Trophoblast cell (in vitro differentiated cells and primary cell): ENCODE measurements around the gene HARS1.
A peak's percentile ranks its signal among the peaks of the same experiment; 100 is the strongest.

Source experiments
- DNase-seq, 2 donors: peaks; one replicate each; pipeline ENCODE4 v3.0.0-alpha.2; 2016
- H2AFZ ChIP-seq: 2 replicates; pipeline ENCODE4 v1.6.1; 2013; ENCODE audit warnings: low read length, moderate library complexity, mild to moderate bottlenecking; ENCODE audit not compliant: insufficient read depth, poor library complexity
- H2AK5ac ChIP-seq: 2 replicates; pipeline ENCODE4 v1.6.1; 2013; ENCODE audit warnings: mild to moderate bottlenecking, low read length
- H2BK120ac ChIP-seq: 2 replicates; pipeline ENCODE4 v1.6.1; 2013; ENCODE audit warnings: low read length, mild to moderate bottlenecking, moderate library complexity; ENCODE audit not compliant: insufficient read depth, poor library complexity
- H2BK12ac ChIP-seq: 2 replicates; pipeline ENCODE4 v1.6.1; 2013; ENCODE audit warnings: mild to moderate bottlenecking, low read length, moderate library complexity
- H2BK5ac ChIP-seq: 2 replicates; pipeline ENCODE4 v1.6.1; 2013; ENCODE audit warnings: low read length, low read depth, moderate library complexity, mild to moderate bottlenecking; ENCODE audit not compliant: poor library complexity
- H3K14ac ChIP-seq: 2 replicates; pipeline ENCODE4 v1.6.1; 2013; ENCODE audit warnings: mild to moderate bottlenecking, low read length
- H3K18ac ChIP-seq: 2 replicates; pipeline ENCODE4 v1.6.1; 2013; ENCODE audit warnings: mild to moderate bottlenecking, low read length
- H3K23ac ChIP-seq: 2 replicates; pipeline ENCODE4 v1.6.1; 2013; ENCODE audit warnings: low read length
- H3K27ac ChIP-seq: 2 replicates; pipeline ENCODE4 v1.5.1; 2013; ENCODE audit warnings: low read depth, mild to moderate bottlenecking, inconsistent platforms, low read length, moderate library complexity
- H3K27me3 ChIP-seq: 2 replicates; pipeline ENCODE4 v1.6.1; 2013; ENCODE audit warnings: inconsistent platforms, mild to moderate bottlenecking, low read length, moderate library complexity; ENCODE audit not compliant: insufficient read depth
- H3K36me3 ChIP-seq, 2 experiments: 1 replicate in 1 of 2; 2 replicates in 1 of 2; pipeline ENCODE4 v1.6.1; 2013; ENCODE audit warnings: low read length in 2 of 2, mild to moderate bottlenecking in 2 of 2, moderate library complexity in 1 of 2; ENCODE audit not compliant: insufficient read depth in 2 of 2, control insufficient read depth in 1 of 2
- H3K4ac ChIP-seq: 2 replicates; pipeline ENCODE4 v1.6.1; 2013; ENCODE audit warnings: low read depth, mild to moderate bottlenecking, low read length, moderate library complexity
- H3K4me1 ChIP-seq, 2 experiments: 1 replicate in 1 of 2; 2 replicates in 1 of 2; pipeline ENCODE4 v1.6.1; 2013; ENCODE audit warnings: low read length in 2 of 2, mild to moderate bottlenecking in 2 of 2, moderate library complexity in 1 of 2; ENCODE audit not compliant: insufficient read depth in 2 of 2, control insufficient read depth in 1 of 2
- H3K4me2 ChIP-seq: 2 replicates; pipeline ENCODE4 v1.6.1; 2013; ENCODE audit warnings: inconsistent platforms, mild to moderate bottlenecking, low read length, moderate library complexity
- H3K4me3 ChIP-seq: 2 replicates; pipeline ENCODE4 v1.5.1; 2013; ENCODE audit warnings: mild to moderate bottlenecking, low read depth, low read length, inconsistent platforms
- H3K79me1 ChIP-seq: one replicate; pipeline ENCODE4 v1.6.1; 2013; ENCODE audit warnings: low read length
- H3K79me2 ChIP-seq: 2 replicates; pipeline ENCODE4 v1.6.1; 2013; ENCODE audit warnings: low read length, mild to moderate bottlenecking; ENCODE audit not compliant: control insufficient read depth, insufficient read depth, poor library complexity
- H3K9ac ChIP-seq: 2 replicates; pipeline ENCODE4 v1.6.1; 2013; ENCODE audit warnings: mild to moderate bottlenecking, low read length
- H3K9me3 ChIP-seq: 2 replicates; pipeline ENCODE4 v1.6.1; 2013; ENCODE audit warnings: low read depth, mild to moderate bottlenecking, control low read depth, inconsistent platforms, low read length; ENCODE audit not compliant: insufficient read depth
- H4K12ac ChIP-seq: 2 replicates; pipeline ENCODE4 v1.6.1; 2013; ENCODE audit warnings: low read depth, mild to moderate bottlenecking, low read length, moderate library complexity
- H4K8ac ChIP-seq: 2 replicates; pipeline ENCODE4 v1.6.1; 2013; ENCODE audit warnings: low read depth, mild to moderate bottlenecking, low read length, moderate library complexity
- H4K91ac ChIP-seq: one replicate; pipeline ENCODE4 v1.6.1; 2013; ENCODE audit warnings: low read depth, mild to moderate bottlenecking, low read length, moderate library complexity
- WGBS: extraction: QIAGEN DNeasy Blood & Tissue Kit; methylation state at CpG from one replicate; pipeline ENCODE4 v1.1.7; 2013; ENCODE audit warnings: missing lambda C conversion rate; ENCODE audit not compliant: insufficient read length, insufficient coverage; ENCODE audit errors: extremely low coverage; 5-methylcytosine and 5-hydroxymethylcytosine counted together

Gene HARS1

DNA sequence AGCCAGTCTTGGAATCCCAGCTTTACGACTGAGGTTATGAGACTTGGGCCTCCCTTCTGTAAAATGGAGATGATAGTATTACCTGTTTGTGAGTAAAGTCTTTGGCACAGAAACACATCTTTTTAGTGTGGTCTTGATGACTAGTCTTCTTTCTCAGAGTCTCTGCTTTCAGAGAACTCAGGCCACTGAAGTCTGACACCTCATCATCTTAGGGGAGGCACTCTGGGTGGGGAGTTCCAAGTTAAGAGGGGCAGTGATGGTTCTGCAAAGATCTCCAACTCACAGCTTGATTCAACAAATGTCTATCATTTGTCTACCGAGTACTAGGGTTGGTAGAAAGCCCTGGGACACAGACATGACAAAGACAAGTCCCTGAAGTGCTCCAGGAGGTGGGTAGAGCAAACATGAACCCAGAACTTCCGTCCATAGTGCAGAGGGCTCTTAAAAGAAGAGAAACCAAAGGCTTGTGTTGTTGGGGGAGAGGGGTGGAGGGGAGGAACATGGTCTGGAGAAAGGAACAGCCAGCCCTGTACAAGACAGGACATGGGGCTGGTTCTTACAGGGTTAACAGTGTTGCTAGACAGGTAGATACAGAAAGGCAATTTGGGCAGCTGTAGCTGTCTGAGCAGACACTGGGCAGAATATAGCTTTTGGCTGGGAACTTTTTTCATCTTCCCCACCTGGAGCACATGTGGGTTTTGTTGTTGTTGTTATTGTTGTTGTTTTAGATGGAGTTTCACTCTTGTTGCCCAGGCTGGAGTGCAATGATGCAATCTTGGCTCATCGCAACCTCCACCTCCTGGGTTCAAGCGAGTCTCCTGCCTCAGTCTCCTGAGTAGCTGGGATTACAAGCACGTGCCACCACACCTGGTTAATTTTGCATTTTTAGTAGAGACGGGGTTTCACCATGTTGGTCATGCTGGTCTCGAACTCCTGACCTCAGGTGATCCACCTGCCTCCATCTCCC, 55.6 kb downstream of the HARS1 start:
- Histone ChIP-seq H3K4me2 (no peak overlapping the region), H2BK5ac (no peak overlapping the region), H2AK5ac (no peak overlapping the region), H3K9ac (no peak overlapping the region), H4K8ac (no peak overlapping the region), H2BK120ac (no peak overlapping the region), H2BK12ac (no peak overlapping the region), H4K12ac (no peak overlapping the region), H3K4me3 (no peak overlapping the region), H3K27me3 (no peaks in the 10 kb centered on the region), H3K27ac (no peak overlapping the region), H3K4ac (no peak overlapping the region), H3K9me3 (peaks cover 16% of the 10 kb centered on the region), H3K14ac (no peak overlapping the region), H3K4me1 (peaks cover 5 to 10% of the 10 kb centered on the region in 2 experiments), H3K79me1 (peaks cover 4% of the 10 kb centered on the region), H4K91ac (no peak overlapping the region), H3K18ac (no peak overlapping the region), H3K79me2 (peaks cover 4% of the 10 kb centered on the region), H2AFZ (no peak overlapping the region), H3K23ac (no peak overlapping the region), H3K36me3 (no peaks in the 10 kb centered on the region)
- no peak for DNase-seq
- no CpG with 5 or more reads among the region's 8 CpGs for WGBS

DNA sequence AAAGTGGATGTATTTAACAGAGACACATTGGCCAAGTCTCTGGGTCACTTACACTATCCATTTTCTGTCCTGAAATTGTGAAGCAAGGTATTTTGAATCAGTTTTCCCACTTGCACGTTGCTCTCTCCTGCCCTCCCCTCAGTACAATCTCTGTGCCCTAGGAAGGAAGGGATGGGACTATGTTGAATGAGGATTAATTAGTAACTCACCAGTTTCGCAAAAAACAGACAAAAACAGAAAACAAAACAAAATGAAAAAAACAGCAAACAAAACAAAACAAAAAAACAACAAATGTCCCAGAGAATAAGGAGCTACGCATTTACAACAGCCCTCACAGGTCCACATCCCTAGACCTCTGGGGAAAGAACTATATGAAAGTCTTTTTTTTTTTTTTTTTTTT, 57.1 kb downstream of the HARS1 start:
- Histone ChIP-seq H4K12ac (no peak overlapping the region), H3K18ac (no peak overlapping the region), H3K4me1 (peaks cover 0 to 4% of the 10 kb centered on the region in 2 experiments), H2BK120ac (no peak overlapping the region), H3K4ac (no peak overlapping the region), H3K14ac (no peak overlapping the region), H3K4me2 (no peak overlapping the region), H3K79me2 (no peaks in the 10 kb centered on the region), H2AK5ac (no peak overlapping the region), H3K79me1 (no peaks in the 10 kb centered on the region), H3K23ac (no peak overlapping the region), H3K27me3 (no peaks in the 10 kb centered on the region), H4K91ac (no peak overlapping the region), H3K36me3 (no peaks in the 10 kb centered on the region), H3K9ac (no peak overlapping the region), H3K27ac (no peak overlapping the region), H4K8ac (no peak overlapping the region), H3K4me3 (no peak overlapping the region), H2AFZ (no peak overlapping the region), H2BK12ac (no peak overlapping the region), H2BK5ac (no peak overlapping the region), H3K9me3 (peaks cover 16% of the 10 kb centered on the region)
- WGBS = no CpG with 5 or more reads among the region's 3 CpGs
- no peak for DNase-seq

DNA sequence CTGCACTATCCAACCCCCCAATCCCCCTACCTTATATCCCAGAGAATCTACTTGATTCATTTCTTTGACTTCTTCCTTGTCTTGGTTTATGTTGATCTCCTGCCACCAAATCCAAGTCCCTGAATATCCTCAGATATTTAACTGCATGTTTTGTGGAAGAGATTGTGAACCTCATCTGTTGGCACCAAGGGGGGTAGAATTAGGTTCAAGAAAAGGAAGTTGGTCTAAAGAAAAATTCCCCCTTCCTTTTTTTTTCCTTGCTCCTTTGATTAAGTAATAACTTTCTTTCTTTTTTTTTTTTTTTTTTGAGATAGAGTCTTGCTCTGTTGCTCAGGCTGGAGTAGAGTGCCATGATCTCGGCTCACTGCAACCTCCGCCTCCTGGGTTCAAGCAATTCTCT, 57.7 kb downstream of the HARS1 start:
- H2BK5ac ChIP-seq = no peak overlapping the region
- no peak overlapping the region for H2BK120ac ChIP-seq
- H2BK12ac ChIP-seq = no peak overlapping the region
- no peak overlapping the region for H3K27ac ChIP-seq
- no peak overlapping the region for H3K9ac ChIP-seq
- H3K79me1 ChIP-seq = no peaks in the 10 kb centered on the region
- H4K12ac ChIP-seq = no peak overlapping the region
- peaks cover 17% of the 10 kb centered on the region for H3K9me3 ChIP-seq
- H4K91ac ChIP-seq = no peak overlapping the region
- H4K8ac ChIP-seq = no peak overlapping the region
- no peak overlapping the region for H3K4me3 ChIP-seq
- H3K4ac ChIP-seq = no peak overlapping the region
- H3K14ac ChIP-seq = no peak overlapping the region
- no peak overlapping the region for H3K23ac ChIP-seq
- H3K18ac ChIP-seq = no peak overlapping the region
- H3K27me3 ChIP-seq = no peaks in the 10 kb centered on the region
- no peak overlapping the region for H3K4me2 ChIP-seq
- no peak for DNase-seq
- H3K79me2 ChIP-seq = no peaks in the 10 kb centered on the region
- no peaks in the 10 kb centered on the region for H3K4me1 ChIP-seq
- H2AFZ ChIP-seq = no peak overlapping the region
- H3K36me3 ChIP-seq = no peaks in the 10 kb centered on the region
- no peak overlapping the region for H2AK5ac ChIP-seq
- WGBS = no CpG with 5 or more reads among the region's 2 CpGs

DNA sequence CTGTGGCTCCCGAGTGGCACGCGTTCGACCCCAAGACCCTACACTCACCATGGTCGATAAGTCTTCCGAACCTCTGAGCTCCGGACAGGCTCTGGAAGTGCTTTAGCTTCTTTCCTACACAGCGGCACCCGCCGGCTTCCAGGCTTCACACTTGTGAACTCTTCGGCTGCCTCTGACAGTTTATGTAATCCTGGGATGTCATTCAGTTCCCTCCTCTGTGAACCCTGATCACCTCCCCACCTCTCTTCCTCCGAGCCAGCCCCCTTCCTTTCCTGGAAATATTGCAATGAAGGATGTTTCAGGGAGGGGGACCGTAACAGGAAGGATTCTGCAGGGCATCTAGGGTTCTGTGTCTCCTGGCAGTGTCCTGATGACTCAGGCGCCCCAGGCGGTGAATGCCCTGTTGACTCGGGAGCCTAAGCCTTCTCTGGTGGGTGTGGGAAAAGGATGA, 58.1 kb downstream of the HARS1 start, which contains the start of gene CD14:
TSS of gene CD14 (minus strand) at position 155 of the 451 bp plus-strand sequence. CDS start at position 51, 104 bp downstream.
- Histone ChIP-seq H4K8ac (no peak within 1 kb of the TSS), H3K36me3 (peaks cover 0 to 2% of the 10 kb centered on the region in 2 experiments), H3K9ac (no peak within 1 kb of the TSS), H3K27me3 (no peaks in the 10 kb centered on the region), H3K9me3 (peaks cover 18% of the 10 kb centered on the region), H2BK12ac (no peak within 1 kb of the TSS), H4K91ac (no peak within 1 kb of the TSS), H3K79me1 (no peaks in the 10 kb centered on the region), H2AK5ac (no peak within 1 kb of the TSS), H3K79me2 (no peaks in the 10 kb centered on the region), H2AFZ (no peak within 1 kb of the TSS), H3K4ac (no peak within 1 kb of the TSS), H3K4me2 (no peak within 1 kb of the TSS), H3K4me1 (no peaks in the 10 kb centered on the region), H2BK120ac (no peak within 1 kb of the TSS), H3K18ac (no peak within 1 kb of the TSS), H3K4me3 (no peak within 1 kb of the TSS), H2BK5ac (no peak within 1 kb of the TSS), H3K23ac (no peak within 1 kb of the TSS), H3K27ac (no peak within 1 kb of the TSS), H4K12ac (no peak within 1 kb of the TSS), H3K14ac (no peak within 1 kb of the TSS)
- peak; percentile 84 to 86 for DNase-seq
- no CpG with 5 or more reads among the region's 16 CpGs for WGBS
